Bone marrow (tissue), 2 donors: ENCODE measurements around the gene ADAMTS9.

ENCODE experiments used
- DNase-seq, 2 donors: peaks; one replicate each; lab custom pipeline; 2025; lab: John Stamatoyannopoulos, UW

ADAMTS9 gene

DNA sequence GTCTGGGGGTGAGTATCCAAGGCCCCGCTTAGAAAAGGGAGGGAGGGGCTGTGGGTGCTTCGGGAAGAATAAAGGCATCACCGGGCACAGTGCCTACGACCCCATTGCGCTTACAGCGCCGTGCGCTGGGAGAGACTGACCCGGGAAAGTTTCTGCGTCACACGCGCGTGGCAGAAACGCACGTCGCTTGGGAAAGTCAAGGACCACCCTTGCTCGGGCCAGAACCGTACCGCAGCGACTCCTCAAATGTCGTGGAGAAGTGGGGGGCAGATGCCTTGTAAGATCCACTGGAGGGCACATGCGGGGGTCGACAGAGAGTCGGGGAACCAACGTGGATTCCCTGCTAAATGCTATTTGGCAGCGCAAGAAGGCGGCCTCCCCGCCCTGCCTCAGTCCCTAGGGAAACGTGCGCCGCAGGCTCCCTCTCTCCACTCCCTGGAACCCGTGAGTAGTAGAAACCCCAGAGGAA lies 2.4 kb downstream of the ADAMTS9 start:
- DNase-seq = no peak

DNA sequence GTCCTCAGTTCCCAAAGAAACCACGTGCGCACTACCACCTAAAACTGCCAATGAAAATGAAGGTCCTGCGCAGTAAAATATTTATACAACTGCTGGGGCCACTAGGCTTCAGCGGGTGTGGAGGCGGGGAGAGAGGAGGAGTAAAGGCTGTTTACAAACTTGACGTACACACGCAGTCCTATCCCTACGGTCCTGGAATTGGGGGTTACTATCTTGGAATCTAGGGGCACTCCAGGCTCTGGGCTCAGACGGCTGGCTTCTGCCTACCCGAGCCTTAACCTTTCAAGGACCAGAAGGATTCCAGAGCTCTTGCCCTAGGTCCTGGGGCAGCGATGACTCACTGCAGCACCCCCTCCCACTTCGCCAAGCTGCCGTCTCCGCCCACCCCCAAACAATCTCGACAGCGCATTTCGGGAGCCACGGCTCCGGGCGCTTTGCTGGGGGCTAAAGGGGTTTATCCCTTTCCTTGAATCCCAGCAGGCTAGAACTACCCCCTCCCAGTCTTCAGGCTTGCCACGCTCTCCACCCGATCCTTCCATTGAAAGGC lies 3.0 kb downstream of the ADAMTS9 start:
- no peak for DNase-seq

DNA sequence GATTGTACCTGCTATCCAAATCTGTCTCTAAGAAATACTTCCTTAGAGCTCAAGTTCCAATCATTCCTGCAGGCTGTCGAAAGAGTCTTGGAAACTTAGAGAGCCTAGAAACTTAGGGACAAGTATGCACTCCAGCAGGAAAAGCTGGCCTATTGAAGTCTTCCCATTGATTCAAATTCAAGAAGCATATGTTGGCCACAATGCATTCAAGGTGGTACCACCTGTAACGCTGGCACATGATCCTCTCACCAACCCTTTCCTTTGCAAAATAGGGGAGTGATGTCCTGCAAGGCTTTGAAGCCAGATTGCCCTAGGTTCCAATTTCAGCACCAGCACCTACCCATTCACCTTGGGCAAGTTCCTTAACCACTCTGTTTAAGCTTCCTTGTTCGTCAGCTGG lies 6.0 kb downstream of the ADAMTS9 start:
- DNase-seq = no peak

DNA sequence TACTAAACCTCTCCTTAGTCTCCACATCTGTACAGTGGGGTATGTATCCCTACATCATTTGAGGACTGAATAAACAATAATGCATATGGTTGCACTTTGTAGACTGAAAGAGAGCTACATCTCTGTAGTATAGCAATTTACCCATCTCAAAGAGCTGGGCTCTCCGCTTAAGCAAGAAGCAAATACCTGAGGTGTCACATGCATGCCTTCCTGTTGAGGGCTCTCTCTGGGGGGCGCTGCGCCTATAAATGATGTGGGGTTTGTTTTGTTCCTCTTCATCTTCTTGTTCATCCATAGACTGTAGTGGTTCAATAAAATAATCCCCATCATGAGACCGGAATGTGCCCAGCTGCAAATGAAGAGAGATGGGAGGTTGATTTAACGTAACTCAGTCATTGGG lies 6.8 kb downstream of the ADAMTS9 start:
- no peak for DNase-seq

DNA sequence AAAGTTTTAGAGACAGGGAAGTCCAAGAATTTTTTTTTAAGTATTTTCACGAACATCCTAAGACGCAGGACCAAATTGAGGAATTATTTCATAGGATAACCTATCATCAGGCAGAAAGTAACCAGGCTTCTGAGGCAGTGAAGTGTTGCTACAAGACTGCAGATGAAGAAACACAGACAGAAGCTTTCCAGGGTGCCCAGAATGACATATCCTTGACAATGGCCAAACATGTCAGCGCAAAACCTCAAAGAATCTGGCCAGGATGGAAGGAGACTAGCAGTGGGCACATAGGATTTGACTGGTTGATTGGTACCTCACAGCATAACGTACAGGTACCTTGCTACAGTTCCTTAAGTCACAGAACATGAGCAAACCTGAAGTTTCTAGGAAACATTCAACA lies 7.5 kb downstream of the ADAMTS9 start:
- DNase-seq = no peak

DNA sequence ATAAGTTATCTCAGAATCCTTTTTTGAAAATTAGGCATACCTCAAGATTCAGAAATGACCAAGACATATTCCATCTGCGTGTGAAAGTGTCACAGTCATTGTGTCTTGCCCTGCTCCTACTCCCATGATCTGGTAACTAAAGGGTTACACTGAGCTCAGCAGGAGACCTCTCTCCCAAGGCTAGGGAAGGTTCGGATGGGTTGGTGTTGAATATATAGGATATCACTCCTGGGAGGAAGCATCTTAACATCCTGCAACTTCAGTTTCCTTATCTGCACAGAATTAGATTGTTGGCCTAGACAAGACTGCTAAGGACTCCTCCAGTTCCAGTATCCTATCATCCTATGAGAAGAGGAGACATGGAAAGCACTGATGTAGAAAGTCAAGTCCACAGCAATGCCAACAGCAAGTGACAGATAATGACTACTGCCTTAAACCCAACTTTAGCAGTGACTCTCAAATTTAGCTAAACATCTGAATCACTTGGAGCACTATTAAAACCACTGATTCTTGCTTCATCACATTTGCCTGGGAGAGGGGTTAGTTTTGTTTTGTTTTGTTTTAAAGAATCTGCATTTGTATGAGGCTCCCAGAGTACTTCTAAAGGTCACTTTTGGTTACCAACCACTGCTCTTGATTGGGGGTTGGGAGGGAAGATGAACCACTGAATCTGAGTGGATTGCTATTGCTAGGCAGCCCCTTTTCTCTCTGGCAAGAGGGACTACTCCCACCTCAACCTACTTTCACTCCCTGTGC lies 9.7 kb downstream of the ADAMTS9 start:
- DNase-seq = no peak

DNA sequence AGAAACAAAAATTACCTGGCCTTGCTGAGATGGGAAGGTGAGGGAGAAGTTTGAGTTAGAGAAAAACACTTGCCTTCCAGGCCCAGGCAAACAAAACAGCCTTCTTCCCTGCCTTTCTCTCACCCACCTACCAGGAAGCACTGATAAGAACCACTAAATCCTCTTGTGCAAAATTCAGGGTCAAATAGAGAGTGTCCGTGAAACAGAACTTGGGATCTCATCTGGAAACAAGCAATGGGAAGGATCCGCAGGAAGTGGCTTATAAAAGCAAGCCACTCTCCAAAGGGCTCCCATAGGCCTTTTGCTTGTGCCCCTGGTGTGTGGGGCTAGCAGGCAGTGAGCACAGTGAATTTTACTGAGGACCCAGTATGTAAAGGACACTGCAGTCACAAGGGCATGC lies 11.0 kb downstream of the ADAMTS9 start:
- DNase-seq = no peak

DNA sequence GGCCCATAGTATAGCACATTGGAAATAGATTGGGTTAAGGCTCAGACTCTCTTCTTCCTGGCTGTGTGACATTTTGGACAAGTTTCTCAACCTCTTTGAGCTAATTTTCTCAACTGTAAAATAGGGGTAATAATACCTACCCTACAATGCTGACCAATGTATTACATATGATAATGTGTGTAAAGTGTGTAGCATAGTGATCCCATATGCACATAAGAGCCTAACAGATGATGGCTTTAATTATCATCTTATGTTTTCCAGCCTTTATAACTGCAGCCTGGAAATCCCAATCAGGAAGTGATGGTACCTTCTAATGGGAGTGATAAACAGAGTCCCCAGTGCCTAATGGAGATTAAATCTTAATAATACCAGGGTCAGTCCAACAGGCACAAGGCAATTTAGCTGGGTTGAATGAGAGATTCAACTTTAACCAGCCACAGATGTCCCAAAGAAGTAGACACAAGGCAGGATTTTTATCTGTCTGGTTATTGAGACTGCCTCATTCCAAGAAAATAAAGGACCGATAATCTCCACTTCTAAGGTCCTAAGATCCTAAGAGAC lies 12.0 kb downstream of the ADAMTS9 start:
- DNase-seq = no peak

DNA sequence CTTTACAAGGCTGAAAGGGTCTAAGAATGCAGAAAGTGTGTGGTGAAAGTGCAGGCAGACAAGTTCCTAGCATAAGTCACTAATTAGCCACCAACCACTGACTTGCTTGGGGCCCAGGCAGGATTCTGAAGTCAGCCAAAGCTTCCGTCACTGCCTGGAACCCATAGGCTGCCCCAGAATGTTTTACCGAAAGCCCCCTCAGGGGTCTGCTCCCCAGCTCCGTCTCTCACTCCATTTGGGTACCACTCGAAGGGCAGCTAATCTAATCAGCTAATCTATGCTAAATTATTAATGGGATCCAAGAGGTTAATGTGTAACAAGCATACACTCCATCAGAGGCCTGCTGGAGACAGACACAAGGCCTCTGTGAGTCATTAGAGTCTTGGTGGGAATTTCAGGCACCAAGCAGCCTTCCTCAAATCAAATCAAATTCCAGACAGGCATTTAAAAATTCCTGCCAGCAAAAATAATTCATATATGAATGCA lies 13.2 kb downstream of the ADAMTS9 start:
- DNase-seq = no peak

DNA sequence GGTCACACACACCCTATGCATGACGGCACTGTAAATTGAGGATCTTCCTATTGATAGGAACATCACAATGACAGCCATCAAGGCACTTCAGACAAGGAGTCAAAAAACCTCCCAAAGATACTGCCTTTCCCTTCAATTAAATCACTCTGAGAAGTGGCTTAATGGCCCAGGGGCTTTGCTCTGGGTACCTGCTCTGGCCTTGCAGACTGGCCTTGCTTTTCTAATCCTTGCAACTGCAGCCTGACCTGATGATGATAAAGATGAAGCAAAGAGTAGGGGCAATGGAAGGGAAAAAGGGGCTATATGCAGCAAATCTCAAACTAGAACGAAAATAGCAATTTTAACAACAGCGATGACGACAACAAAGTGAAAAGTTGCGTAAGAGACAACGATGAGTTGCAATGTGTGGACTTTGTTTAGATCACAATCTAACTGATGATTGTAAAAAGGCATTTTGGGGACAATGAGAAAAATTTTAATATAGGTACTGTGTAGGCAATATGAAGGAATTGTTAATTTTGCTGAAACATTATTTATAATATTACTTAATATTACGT lies 14.6 kb downstream of the ADAMTS9 start:
- no peak for DNase-seq

DNA sequence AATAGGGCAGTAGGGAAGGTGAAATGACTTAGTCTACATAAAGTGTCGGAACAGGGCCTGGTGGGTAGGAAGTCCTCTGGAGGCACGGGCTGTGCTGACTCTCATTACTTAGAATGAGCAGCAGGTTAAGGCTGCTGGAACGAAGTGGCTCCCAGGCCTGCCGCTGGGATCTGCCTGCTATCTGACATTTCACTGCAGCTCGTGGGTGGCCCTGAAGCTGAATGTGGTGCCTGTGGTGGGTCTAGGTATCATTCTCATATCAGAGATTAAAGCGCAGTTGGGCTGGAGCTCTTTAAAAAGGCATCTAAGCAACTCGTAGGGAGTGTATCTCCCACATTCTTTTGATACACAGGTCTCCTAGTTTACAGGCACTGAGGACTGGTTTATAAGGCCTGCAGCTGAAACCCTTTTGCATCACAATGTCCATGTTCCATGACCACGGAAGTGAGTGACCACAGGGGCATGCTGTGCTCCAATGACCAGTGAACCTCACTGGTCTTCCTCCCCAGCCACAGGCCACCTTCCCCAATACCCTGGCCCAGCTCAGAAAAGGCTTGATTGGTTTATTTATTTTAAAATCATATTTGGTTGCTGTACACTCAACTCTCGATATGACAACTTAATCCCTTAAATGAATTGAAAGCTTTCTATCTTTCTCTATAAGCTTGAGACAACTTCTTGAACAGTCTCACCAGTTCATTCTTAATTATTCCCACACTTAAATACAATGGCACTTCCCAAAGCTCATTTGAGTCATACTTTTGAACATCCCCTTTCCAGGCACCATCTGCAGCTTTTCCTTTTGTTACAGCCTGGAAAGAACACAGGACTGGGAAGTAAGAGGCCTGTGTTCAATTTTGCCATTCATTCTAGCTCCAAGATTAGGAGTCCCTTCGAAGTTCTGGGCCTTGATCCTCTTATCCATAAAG lies 19.0 kb downstream of the ADAMTS9 start:
- no peak for DNase-seq

DNA sequence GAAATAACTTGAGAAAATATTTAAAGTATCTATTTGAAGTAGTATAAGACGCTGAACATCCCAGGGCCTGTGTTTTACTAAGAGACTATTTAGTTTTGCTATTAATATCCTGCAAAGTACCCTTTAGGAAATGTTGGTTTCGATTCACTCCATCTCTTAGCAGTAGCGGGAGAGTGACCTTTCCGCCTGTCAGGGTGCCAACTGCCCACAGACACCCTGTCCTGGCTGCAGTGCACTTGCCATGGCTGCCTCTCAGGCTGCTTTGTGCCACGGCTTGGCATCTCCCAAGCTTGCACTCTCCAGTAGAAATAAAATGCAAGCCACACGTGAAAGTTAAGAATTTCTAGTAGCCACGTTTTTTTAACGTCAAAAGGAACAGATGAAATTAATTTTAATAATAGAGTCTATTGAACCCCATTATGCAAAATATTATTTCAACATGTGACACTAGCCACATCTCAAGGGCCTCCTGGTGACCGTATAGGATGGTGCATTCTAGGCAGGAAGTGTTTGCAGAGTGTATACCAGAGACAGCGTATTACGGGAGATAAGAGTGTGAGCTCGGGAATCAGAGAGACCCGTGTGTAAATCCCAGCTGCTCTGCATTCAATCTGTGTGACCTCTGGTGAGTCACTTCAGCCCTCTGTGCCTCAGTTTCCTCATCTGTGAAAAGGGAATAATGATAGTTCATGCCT lies 19.8 kb downstream of the ADAMTS9 start:
- no peak for DNase-seq

DNA sequence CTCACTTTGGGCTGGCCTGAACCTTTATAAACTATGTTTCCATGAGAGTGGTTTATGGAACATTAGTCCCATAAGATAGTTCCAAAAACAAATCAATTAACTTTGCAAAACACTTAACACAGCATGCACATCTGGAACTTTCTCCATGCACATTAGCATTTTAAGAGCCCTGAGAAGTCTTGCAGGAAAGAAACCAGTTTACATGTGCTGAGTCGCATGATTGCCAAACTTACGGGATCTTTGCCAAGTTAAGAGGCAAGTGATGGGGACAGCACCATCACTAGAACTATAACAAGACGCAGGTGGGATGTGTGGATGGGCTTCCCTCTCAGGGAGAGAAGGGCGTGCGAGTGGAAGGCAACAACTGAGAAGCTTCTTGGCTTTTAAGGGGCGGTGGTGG lies 20.7 kb downstream of the ADAMTS9 start:
- DNase-seq = no peak

DNA sequence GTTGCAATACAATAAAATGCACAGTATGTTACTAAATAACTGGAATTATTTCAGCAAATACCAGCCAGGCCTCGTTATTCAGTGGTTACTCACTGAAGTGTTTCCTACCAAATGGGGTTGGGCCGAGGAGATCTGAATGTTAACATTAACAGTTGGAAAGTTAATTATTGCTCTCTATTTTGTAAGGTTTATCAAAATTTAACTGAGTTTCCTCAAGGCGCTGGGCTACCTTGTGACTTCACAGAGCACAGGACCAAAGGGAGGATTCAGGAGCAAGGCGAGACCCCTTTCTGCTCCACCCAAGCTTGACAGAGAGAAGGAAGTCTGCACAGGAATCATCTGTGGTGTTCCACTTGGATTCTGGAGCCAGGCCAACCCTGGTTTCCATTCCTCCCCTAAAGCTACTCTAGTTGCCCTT lies 21.6 kb downstream of the ADAMTS9 start:
- DNase-seq = no peak

DNA sequence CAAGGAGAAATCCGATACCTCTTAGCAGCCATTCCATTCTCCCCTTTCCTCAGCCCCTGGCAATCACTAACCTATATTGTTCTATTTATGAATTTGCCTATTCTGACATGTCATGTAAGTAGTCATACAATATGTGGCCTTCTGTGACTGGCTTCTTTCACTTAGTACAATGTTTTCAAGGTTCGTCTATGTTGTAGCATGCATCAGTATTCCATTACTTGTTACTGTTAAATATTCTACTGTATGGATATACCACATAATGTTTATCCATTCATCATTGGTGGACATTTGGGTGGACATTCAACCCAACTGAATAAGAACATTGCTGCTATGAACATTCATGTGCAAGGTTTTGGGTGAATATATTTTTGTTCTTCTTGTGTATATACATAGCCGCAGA lies 23.4 kb downstream of the ADAMTS9 start:
- no peak for DNase-seq

DNA sequence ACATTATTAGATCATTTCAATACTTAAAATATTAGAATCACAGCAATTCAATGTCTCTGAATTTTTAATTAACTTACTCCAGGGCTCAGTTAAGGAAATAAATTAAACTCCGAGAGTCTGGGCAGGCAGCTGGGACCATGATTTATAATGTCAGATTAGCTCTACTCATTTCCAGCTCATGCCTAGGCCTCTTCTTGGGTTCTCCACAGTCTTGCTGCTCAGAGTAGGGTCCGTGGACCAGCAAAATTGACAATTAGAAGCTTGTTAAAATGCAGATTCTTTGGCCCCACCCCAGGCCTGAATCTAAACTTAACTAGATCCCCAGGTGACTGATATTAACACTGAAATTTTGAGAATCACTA lies 28.2 kb downstream of the ADAMTS9 start:
- no peak for DNase-seq

DNA sequence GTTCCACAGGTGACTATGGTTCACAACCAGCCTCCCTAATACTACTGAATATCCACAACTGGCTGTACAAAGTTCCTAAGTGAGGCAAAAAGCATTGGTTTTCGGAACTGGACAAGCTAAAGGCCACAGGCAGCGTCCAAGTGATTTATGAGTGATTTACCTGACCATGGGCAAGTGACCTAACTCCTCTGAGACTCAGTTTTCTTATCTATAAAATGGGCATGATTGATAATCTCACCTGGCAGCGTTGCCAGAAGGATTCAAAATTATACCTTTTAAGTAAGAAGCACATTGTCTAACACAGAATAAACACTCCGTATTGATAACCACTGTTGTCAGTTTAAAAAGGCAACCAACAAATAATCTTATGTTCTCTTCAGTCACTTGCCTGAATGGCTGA lies 29.8 kb downstream of the ADAMTS9 start:
- no peak for DNase-seq

DNA sequence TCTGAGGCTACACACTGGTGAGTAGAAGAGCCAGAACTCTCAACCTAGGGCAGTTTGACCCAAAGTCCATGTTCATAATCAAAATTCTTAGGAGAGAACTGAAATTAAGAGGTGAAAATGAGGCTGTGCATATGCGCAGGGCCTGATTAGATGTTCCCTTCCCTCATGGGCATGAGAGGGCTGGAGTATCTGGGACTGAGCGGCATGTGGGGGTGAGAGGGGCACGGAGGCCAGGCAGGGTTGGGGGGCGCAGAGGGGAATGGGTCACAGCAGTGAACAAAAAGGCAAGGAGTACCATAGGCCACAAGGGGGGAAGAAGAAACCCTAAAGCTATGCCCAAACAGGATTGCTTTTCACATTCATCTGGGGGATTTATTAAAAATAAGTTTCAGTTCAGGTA lies 31.3 kb downstream of the ADAMTS9 start:
- DNase-seq = no peak

DNA sequence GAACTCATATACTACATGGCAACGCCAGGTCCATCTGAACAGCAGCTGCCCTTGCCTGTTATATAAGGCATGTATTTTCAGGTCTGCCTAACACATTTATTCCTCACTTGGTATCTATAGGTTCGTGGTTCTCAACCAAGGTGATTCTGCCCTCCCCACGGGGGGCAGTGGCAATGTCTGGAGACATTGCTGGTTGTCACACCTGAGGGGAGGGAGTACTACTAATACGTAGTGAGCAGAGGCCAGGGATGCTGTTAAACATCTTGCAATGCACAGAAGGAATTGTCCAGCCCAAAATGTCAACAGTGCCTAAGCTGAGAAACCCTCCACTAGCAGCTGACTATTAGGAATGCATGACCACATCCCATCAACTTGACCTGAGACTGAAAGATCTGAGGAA lies 32.6 kb downstream of the ADAMTS9 start:
- DNase-seq = no peak

DNA sequence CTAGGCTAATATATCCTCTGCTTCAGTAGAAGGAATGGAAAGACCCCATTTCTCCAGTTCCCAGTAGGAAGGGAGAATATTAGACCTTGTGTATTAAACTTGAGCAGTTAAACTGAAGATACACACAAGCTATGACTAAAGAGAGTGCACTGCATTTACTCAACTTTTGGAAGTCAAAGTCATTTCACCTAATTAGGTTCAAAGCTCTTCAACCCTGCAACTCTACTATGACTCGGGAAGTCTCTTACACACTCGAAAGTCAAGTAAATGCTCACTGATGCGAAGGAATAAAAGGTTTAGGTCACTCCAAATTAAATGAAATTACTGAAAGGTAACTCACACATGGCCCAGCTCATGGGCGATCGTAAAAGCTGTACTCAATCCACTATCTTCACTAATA lies 33.8 kb downstream of the ADAMTS9 start:
- DNase-seq = no peak

DNA sequence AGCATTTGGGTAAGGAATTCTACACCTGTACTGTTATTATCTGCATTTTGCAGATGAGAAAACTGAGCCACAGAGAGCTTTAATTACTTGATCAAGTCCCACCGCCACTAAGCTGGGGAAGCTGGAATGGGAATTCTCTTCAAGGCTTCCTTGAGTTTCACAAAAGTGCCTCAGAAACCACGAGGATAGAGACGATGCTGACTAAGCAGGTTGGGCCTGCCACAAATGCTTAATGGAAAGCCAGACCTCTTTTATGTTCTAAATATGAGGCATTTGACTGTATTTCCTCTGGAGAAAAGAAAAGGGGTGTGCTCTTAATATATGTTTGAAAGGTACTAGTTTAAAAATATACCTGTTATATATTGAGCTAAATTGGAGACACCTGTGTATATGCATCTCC lies 34.7 kb downstream of the ADAMTS9 start:
- DNase-seq = no peak
